ENCODE data around the gene MCU. TPM values are rescaled to one million over a fixed set of nuclear protein-coding genes. Genes with fewer than 3 reads are reported as not detected.

Gene MCU
- total and polyA plus RNA-seq, 2 of the 4 experiments (the other 2 are of a cell fraction): 36.2 to 36.7 TPM

- no peak overlapping the region for H4K8ac ChIP-seq (ENCODE audit: low read depth in 2 of 2, low read length in 2 of 2)
- no peak overlapping the region for H3K56ac ChIP-seq (ENCODE audit: extremely low read depth, insufficient read depth, low read length)
- in situ Hi-C loops (cut with MboI; ENCODE audit: low sequenced_read_pairs) (no loop called here), dilution Hi-C loops (cut with HindIII; ENCODE audit: low sequenced_read_pairs, unreplicated experiment) (no loop called here), intact Hi-C loops (cut with micrococcal nuclease) (no loop called here)
- no peak overlapping the region for H2AK5ac ChIP-seq (ENCODE audit: low read depth, low read length)
- H2AK9ac ChIP-seq (replicated peaks; ENCODE audit: low read depth, low read length, poor library complexity): no peak overlapping the region
- H3K36me3 ChIP-seq (ENCODE audit: control insufficient read depth, insufficient read depth, low read length): 0 out of 2 replicates have a peak, but pooled peaks cover 2% of the 10 kb centered on the region
- H3K79me1 ChIP-seq (ENCODE audit: low read depth in 1 of 2, low read length in 2 of 2): peaks cover 14 to 46% of the 10 kb centered on the region in 2 experiments
- no peak overlapping the region for H2BK5ac ChIP-seq (ENCODE audit: low read depth, low read length, poor library complexity, severe bottlenecking)
- H3K27me3 ChIP-seq (ENCODE audit: control insufficient read depth, insufficient read depth, low read length): no peaks in the 10 kb centered on the region
- H3K23ac ChIP-seq (ENCODE audit: low read depth, low read length): no peak overlapping the region
- ATAC-seq (ENCODE audit: low read depth) (no peak), DNase-seq (no peak)
- H3K4ac ChIP-seq (ENCODE audit: low read depth, low read length): no peak overlapping the region
- H3K4me2 ChIP-seq (ENCODE audit: low read depth, low read length): no peak overlapping the region
- no peak overlapping the region for H4K5ac ChIP-seq (ENCODE audit: low read depth, low read length)
- H3K27ac ChIP-seq (ENCODE audit: insufficient read depth, low read length): no peak overlapping the region
- H3K9ac ChIP-seq (ENCODE audit: low read depth, low read length): no peak overlapping the region
- H3K4me1 ChIP-seq (ENCODE audit: control insufficient read depth, insufficient read depth, low read length): peaks cover 3% of the 10 kb centered on the region; the same call in 1 of the 2 replicates
- no peak overlapping the region for H3K18ac ChIP-seq (ENCODE audit: low read depth, low read length)
- no peak overlapping the region for H3K14ac ChIP-seq (replicated peaks; ENCODE audit: low read depth, low read length)
- TF ChIP-seq RCOR1 (IDR thresholded peaks at IDR 0.05; ENCODE audit: insufficient replicate concordance, low read length): no peak
- no peak for TF ChIP-seq MAFK (IDR thresholded peaks at IDR 0.05; ENCODE audit: low read depth, low read length)
- TF ChIP-seq, protein P1, sequence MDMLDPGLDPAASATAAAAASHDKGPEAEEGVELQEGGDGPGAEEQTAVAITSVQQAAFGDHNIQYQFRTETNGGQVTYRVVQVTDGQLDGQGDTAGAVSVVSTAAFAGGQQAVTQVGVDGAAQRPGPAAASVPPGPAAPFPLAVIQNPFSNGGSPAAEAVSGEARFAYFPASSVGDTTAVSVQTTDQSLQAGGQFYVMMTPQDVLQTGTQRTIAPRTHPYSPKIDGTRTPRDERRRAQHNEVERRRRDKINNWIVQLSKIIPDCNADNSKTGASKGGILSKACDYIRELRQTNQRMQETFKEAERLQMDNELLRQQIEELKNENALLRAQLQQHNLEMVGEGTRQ (IDR thresholded peaks at IDR 0.05; ENCODE audit: low read depth, low read length): no peak
- TF ChIP-seq FOS (IDR thresholded peaks at IDR 0.05; ENCODE audit: low read depth, low read length): no peak
- TF ChIP-seq MXI1 (IDR thresholded peaks at IDR 0.05; ENCODE audit: borderline replicate concordance, low read depth, low read length): no peak
- TF ChIP-seq RFX5 (IDR thresholded peaks at IDR 0.05; ENCODE audit: low read depth, low read length): no peak
- TF ChIP-seq, protein P2, sequence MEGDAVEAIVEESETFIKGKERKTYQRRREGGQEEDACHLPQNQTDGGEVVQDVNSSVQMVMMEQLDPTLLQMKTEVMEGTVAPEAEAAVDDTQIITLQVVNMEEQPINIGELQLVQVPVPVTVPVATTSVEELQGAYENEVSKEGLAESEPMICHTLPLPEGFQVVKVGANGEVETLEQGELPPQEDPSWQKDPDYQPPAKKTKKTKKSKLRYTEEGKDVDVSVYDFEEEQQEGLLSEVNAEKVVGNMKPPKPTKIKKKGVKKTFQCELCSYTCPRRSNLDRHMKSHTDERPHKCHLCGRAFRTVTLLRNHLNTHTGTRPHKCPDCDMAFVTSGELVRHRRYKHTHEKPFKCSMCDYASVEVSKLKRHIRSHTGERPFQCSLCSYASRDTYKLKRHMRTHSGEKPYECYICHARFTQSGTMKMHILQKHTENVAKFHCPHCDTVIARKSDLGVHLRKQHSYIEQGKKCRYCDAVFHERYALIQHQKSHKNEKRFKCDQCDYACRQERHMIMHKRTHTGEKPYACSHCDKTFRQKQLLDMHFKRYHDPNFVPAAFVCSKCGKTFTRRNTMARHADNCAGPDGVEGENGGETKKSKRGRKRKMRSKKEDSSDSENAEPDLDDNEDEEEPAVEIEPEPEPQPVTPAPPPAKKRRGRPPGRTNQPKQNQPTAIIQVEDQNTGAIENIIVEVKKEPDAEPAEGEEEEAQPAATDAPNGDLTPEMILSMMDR (conservative IDR thresholded peaks at IDR 0.05; ENCODE audit: low read depth, low read length): no peak
- TF ChIP-seq NFE2L2 (IDR thresholded peaks at IDR 0.05; ENCODE audit: low read depth, low read length): no peak
- TF ChIP-seq RAD21 (IDR thresholded peaks at IDR 0.05; ENCODE audit: low read length): no peak
- no peak for TF ChIP-seq ELK1 (IDR thresholded peaks at IDR 0.05; ENCODE audit: borderline replicate concordance, low read depth, low read length)
- H2BK20ac ChIP-seq (ENCODE audit: low read depth, low read length): no peak overlapping the region
- H2BK120ac ChIP-seq (ENCODE audit: low read depth, low read length): no peak overlapping the region
- no peak overlapping the region for H3K4me3 ChIP-seq (ENCODE audit: insufficient read depth, low read depth, low read length)
- CTCF ChIA-PET: no interaction called here
- H2AFZ ChIP-seq (replicated peaks; ENCODE audit: low read length, poor library complexity): no peak overlapping the region
- H4K91ac ChIP-seq (ENCODE audit: insufficient read depth, low read depth, low read length): no peak overlapping the region
- BruUV-seq (replicated peaks): no TSS peak
- H3K9me1 ChIP-seq (ENCODE audit: insufficient read depth, low read length): 0 out of 2 replicates have a peak, but pooled peaks cover 3% of the 10 kb centered on the region
- WGBS, 2 experiments (ENCODE audit: extremely low coverage in 2 of 2, insufficient read length in 1 of 2): no CpG with 5 or more reads among the region's 3 CpGs
- POLR2A ChIA-PET (ENCODE audit: unreplicated experiment): no interaction called here
- H3K9me3 ChIP-seq (ENCODE audit: control insufficient read depth, insufficient read depth, low read length): no peaks in the 10 kb centered on the region
- 0 out of 2 replicates have a peak, but pooled peaks cover 3% of the 10 kb centered on the region for H4K20me1 ChIP-seq (ENCODE audit: insufficient read depth, low read length)
- H2BK15ac ChIP-seq (ENCODE audit: low read depth, low read length): no peak overlapping the region
Measured at GRCh38 chr10:72808001-72808400, 116.1 kb downstream of the MCU start.

Measured in IMR-90 (cell line).